GM23248 (cell line): ENCODE measurements around the gene KAZN.

Experiments
- EZH2 ChIP-seq: fragments of 200-600 bp; sonication (generic); IDR thresholded peaks from 2 replicates; pipeline ENCODE4 v1.6.1; 2018; ENCODE audit warnings: antibody characterized with exemption, mild to moderate bottlenecking; ENCODE audit not compliant: insufficient read depth, poor library complexity, severe bottlenecking
- EZH2phosphoT487 ChIP-seq: fragments of 200-600 bp; sonication (generic); IDR thresholded peaks from 2 replicates; pipeline ENCODE4 v1.6.1; 2018; ENCODE audit warnings: antibody characterized with exemption, moderate library complexity, mild to moderate bottlenecking, low read depth; ENCODE audit not compliant: insufficient read depth

GRCh38 chr1:14804626-14805025, 206.1 kb downstream of the KAZN start:
- TF ChIP-seq EZH2, result no peak
- TF ChIP-seq EZH2phosphoT487, result no peak
